ENCODE data around the gene CTDSPL.

CTDSPL gene

DNA sequence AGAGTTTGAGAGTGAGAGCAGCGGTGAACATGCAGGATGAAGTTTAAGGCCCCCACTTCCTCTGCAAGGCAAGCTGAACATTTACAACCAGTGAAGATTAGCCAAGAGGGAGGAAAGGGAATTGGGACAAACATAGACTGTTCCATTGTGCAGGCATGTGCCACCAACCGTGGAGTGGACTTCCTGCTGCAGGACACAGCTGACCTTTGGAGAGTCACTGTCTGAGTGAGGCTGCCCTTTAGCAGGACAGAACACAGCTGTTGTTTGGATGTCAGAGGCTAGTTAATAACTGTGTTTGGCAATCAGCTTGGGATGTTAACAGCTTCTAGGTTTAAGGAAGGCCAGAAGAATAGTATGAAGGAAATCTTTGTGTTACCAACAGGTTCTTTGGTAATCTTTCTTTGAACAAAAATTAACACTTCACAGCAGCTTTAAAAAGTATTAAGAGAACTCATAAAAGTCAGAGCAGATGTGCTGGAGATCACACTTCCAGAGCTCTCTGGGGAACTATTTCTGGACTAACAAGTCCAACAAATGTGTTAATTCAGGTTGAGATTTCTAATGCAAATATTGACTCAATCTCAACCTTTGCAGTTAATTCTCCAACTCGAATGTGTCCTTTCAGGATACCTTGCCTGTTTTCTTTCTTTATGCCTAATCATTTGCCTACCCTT is 31.4 kb downstream of the CTDSPL start:
- no peak for DNase-seq (ENCODE audit: low read depth)
- H3K4me3 ChIP-seq (ENCODE audit: low read depth, low read length): no peak overlapping the region
- in situ Hi-C loops (cut with HindIII; ENCODE audit: low sequenced_read_pairs): no loop called here
- TF ChIP-seq, protein P1, sequence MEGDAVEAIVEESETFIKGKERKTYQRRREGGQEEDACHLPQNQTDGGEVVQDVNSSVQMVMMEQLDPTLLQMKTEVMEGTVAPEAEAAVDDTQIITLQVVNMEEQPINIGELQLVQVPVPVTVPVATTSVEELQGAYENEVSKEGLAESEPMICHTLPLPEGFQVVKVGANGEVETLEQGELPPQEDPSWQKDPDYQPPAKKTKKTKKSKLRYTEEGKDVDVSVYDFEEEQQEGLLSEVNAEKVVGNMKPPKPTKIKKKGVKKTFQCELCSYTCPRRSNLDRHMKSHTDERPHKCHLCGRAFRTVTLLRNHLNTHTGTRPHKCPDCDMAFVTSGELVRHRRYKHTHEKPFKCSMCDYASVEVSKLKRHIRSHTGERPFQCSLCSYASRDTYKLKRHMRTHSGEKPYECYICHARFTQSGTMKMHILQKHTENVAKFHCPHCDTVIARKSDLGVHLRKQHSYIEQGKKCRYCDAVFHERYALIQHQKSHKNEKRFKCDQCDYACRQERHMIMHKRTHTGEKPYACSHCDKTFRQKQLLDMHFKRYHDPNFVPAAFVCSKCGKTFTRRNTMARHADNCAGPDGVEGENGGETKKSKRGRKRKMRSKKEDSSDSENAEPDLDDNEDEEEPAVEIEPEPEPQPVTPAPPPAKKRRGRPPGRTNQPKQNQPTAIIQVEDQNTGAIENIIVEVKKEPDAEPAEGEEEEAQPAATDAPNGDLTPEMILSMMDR (IDR thresholded peaks at IDR 0.05; ENCODE audit: low read depth, low read length, missing control alignments): no peak

DNA sequence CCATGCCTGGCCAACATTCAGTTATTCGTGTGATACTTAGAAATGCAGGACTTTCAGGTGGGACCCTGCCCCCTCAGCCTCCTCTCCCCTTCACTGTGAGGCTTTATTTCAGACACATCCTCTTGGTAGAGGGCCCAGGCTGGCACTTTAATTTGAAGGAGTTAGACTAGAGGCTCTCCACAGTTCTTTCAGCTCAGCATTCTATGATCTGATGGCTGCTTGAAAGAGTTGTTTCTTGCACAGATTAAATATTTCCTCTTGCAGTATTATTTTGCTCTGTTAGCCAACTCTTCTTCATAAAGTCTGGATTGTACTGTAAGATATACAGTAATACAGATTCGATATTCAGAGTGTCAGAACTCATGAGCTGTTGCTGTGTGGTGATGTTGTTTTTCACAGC is 35.1 kb downstream of the CTDSPL start:
- in situ Hi-C loops (cut with HindIII; ENCODE audit: low sequenced_read_pairs): no loop called here
- TF ChIP-seq, protein P1 (IDR thresholded peaks at IDR 0.05; ENCODE audit: low read depth, low read length, missing control alignments): no peak
- DNase-seq (ENCODE audit: low read depth): no peak
- no peak overlapping the region for H3K4me3 ChIP-seq (ENCODE audit: low read depth, low read length)

DNA sequence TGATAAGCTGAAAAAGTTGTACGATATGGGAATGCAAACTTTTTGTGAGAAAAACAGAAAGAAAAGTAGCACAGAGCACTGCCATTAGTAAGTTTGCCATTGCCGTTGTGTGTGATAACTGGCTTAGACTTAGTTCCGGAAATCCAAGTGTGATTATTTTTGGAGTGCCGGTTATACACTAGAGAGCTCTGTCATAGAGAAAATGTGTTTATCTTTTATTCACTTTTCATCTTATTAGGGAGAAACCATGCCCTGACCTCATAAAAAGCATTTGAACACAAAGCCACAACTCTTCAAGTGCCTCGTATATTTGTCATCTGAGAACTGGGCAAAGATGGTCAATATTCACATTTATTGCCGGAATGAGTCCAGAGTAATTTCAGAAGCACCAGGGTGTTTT is 36.1 kb downstream of the CTDSPL start:
- no peak overlapping the region for H3K4me3 ChIP-seq (ENCODE audit: low read depth, low read length)
- DNase-seq (ENCODE audit: low read depth): no peak
- TF ChIP-seq, protein P1 (IDR thresholded peaks at IDR 0.05; ENCODE audit: low read depth, low read length, missing control alignments): no peak
- in situ Hi-C loops (cut with HindIII; ENCODE audit: low sequenced_read_pairs): no loop called here

DNA sequence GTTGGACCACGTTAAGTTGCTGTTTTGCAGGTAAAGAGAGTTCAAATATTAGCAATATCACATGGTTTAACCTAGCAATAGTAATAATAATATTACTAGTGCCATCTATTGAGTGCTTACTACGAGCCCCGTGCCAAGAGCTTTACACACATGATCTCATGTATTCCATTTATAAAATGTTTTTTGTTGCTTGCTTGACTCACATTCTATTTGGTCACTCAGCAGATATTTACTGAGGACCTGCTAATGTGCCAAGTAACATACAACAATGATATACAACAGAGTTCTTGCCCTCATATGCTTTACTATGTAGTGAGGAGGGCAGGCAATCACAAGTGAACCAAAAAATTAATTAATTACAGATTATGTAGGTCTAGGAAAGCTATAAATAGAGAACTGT is 36.7 kb downstream of the CTDSPL start:
- no peak overlapping the region for H3K4me3 ChIP-seq (ENCODE audit: low read depth, low read length)
- TF ChIP-seq, protein P1 (IDR thresholded peaks at IDR 0.05; ENCODE audit: low read depth, low read length, missing control alignments): no peak
- in situ Hi-C loops (cut with HindIII; ENCODE audit: low sequenced_read_pairs): no loop called here
- DNase-seq (ENCODE audit: low read depth): no peak

DNA sequence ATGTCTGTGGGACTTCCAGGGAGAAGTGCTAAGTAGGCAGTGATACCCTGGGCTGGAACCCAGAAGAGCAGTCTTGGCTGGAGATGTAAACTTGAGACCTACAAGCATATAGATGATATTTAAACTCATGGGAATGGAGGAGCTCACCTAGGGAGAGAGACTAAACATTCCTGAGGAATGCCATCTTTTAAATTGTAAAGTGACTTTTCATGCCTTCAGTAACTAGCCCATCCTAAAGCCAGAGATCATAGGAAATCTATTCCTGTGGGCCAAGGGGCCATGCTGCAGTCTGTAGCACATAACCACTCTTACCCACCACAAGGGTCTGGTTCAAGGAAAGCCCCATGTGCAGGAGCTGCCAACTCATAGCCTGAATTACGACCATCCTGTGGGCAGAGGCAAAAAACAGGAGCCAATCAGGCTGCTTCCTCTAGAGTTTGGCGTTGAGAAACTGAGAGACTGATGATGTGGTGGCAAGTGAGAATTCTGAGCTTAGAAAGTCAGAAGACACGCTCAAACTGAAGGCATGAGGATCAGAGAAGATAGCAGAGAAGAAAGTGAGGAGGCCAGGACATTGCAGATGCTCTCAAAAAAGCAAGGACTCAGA is 37.5 kb downstream of the CTDSPL start:
- no peak for DNase-seq (ENCODE audit: low read depth)
- TF ChIP-seq, protein P1 (IDR thresholded peaks at IDR 0.05; ENCODE audit: low read depth, low read length, missing control alignments): no peak
- in situ Hi-C loops (cut with HindIII; ENCODE audit: low sequenced_read_pairs): no loop called here
- no peak overlapping the region for H3K4me3 ChIP-seq (ENCODE audit: low read depth, low read length)

DNA sequence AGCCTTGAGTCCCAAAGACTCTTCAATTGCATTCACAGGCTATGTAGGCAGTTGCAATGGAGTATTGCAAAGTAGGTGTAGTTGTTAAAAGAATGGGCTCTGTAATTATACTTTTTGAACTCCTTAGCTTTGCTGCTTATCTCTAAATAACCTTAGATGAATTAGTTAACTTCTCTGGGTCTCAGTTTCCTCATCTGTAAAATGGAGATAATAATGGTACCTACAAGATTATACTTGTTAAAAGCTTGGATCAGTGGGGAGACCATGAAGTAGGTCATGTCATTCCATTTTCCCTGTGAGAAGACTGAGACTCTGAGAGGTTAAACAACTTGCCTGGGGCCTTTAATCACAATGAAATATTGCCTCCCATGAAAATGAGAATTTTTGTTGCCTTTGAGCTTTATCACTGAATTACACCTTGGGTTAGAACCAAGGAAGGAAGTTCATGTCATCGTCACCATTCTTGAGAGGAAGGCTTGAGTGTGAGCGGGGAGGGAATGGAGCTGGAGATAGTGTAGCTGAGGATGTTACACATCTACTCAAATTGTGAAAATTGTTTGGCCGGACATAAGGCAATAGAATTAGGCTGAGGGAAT is 38.1 kb downstream of the CTDSPL start:
- H3K4me3 ChIP-seq (ENCODE audit: low read depth, low read length): no peak overlapping the region
- TF ChIP-seq, protein P1 (IDR thresholded peaks at IDR 0.05; ENCODE audit: low read depth, low read length, missing control alignments): no peak
- DNase-seq (ENCODE audit: low read depth): no peak
- in situ Hi-C loops (cut with HindIII; ENCODE audit: low sequenced_read_pairs): no loop called here
